GM19467 (cell line): Measurements from ENCODE around the gene AKAP6.

ENCODE experiments used
- ATAC-seq: cut with Tn5 transposase; IDR thresholded peaks from one replicate; pipeline ENCODE4 v1.9.1; 2021; ENCODE audit warnings: mild to moderate bottlenecking, moderate library complexity; ENCODE audit not compliant: unreplicated experiment

The AKAP6 gene

DNA sequence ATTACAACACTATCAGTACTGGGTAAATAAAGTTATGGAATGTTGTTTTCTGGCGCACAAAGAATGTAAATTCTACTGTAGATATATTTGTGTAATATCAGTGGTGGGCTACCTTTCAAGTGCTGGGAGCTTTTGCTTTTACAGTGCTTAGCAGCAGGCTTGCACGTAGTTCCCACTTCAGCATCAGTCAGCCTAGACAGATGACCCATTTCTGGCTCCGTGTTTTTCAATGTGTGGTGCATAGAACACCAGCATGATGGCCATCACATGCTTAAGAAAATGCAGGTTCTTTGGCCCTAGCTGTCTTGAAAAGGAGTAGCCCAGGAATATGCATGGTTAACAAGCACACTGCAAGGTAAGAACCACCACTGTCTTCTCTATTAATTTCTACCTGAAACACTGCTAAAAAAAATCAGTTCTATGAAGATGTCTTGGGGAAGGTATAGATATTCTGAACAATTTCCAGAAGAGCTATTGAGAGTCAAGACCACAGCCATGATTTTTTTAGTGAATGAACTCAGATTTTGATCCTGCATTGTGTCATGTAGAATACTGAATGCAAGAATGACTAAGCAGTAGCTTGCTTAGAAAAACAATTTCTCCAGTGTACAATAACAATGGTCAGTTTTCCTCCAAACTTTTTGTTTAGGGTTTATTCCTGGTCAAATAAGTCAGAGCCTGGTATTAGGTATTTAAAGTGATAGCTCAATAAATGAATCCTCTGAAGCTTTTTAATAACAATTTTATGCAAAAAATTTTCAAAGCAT is 195.7 kb downstream of the AKAP6 start:
- no peak for ATAC-seq

DNA sequence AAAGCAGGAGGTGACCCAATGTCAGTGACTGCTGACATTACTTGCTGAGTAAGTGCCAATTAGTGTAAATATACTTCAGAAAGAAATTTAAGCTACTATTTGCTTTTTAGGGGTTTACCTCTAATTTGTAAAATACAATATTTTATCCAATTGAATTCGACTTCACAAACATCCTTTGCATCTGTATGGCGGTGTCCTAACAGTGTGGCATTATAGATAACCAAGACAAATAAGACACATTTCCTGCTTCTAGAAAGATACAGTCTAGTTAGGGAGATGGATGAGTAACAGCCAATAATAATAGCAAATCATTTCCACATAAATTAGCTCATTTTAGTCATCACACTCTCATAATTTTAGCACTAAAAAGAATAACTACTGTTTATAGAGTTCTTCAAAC is 196.5 kb downstream of the AKAP6 start:
- no peak for ATAC-seq

DNA sequence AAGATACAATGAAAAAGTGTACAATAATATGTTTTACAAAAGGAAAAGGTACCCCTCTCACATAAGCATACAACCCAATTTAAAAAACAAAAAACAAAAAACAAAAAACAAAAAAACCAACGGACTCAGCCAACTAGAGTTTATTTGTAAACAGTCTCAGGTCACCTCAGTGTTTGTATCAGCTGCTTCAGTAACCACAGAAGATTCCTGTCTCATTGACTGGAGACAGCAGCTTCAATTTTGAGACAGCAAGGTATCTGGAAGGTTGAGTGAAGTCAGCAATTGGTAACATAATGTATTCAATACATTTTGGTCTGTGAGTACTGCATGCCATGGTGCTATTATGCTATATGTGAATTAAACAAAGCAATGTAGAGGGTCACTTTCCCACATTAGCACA is 201.7 kb downstream of the AKAP6 start:
- no peak for ATAC-seq

DNA sequence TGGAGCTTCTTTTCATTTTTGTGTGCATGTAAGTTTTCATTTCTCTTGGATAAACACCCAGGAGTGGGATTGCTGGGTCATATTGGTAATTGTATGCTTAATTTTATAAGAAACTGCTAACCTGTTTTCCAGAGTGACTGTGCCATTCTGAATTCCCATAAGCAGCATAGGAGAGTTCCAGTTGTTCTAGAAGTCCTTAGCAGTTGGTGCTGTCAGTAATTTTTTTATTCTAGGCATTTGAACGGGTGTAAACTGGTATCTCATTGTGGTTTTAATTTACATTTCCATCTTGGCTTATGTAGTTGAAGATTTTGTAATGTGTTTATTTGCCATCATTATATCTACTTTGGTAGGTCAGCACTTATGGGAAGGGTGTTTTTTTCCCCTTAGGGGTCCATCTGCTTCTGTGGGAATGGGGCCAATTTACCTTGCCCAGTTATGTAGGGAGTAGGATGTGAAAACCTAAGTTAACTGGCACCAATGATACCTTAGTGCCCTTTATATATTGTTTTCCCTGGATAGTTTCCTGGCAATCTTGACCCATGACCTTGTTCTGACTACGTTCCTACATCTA is 202.9 kb downstream of the AKAP6 start:
- ATAC-seq, result no peak

DNA sequence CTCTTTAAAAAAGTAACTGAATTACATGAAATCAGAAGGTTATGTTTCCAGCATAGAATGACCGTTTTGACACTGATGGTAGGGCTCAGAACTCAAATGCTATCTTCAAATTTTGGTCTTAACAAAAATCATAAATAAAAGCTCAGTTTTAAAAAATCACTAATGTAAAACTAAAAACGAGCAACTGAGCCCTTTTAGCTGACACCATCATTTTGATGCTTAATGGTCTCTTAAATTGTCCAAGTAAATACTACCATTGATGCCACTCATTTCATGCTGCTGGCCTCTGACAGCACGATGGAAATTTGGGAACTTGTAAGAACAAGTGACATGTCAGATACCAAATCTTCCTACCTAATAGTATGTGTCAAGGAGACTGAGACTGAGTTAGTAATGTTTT is 205.0 kb downstream of the AKAP6 start:
- no peak for ATAC-seq

DNA sequence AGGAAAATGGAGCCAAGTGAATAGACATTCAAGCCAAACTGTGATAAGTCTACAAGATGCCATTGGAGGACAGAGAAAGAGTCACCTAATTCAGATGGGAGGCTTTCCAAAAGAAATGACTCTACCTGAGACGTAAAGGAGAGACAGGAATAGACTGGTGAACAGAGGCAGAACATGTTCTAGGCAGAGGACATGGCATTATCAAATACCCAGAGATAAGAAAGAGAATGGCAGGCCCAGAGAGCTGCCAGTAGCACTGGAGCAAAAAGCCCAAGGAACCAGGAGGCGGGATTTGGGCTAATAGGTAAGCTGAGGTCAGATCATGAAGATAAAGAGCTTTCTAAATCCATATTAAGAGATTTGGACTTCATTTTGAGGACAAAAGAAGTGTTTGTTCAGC is 207.1 kb downstream of the AKAP6 start:
- no peak for ATAC-seq

DNA sequence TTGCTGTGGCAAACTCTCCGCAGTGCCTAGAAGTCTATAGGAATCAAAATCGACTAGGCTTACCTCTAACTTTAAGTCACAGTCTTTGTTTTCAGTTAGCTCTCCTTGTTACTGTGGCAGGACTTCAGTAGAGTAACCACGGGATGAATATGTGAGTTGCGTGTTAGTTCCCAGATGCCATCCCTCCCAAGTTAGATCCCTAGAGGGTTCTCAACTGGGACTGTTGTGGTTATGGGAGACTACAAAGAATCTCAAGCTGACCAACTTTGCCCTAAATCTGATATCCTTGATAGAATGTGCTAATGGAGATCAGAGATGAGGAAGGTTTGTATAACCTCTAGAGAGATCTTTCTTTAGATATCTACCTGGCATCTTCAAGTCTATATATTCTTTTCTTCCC is 208.1 kb downstream of the AKAP6 start:
- ATAC-seq, result no peak

DNA sequence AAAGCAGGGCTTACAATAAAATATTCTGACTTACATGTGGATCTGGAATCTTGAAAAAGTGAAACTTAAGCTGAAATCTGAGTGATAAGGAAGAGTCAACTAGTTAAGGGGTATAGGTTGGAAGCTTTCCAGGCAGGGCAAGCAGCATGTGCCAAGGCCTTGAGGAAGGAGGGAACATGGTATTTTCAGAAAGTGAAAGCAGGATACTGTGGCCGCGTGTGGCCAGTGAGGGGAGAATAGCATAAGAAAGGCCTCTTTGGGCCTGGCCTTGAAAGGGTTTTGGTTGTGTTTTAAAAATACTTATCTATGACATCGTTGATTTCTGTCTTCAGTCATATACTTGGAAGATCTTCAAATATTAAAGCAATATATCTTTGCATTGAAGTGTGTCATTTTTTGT is 213.4 kb downstream of the AKAP6 start:
- no peak for ATAC-seq

DNA sequence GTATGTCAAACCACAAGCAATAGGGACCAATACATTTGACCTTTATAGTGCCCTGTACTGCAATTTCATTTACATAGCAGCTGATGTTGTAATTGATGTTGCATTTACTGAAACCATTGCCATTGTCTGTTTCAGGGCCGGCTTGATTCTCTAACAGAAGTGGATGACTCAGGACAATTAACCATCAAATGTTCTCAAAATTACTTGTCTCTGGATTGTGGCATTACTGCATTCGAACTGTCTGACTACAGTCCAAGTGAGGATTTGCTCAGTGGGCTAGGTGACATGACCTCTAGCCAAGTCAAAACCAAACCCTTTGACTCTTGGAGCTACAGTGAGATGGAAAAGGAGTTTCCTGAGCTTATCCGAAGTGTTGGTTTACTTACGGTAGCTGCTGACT is 216.0 kb downstream of the AKAP6 start:
- ATAC-seq, result no peak

DNA sequence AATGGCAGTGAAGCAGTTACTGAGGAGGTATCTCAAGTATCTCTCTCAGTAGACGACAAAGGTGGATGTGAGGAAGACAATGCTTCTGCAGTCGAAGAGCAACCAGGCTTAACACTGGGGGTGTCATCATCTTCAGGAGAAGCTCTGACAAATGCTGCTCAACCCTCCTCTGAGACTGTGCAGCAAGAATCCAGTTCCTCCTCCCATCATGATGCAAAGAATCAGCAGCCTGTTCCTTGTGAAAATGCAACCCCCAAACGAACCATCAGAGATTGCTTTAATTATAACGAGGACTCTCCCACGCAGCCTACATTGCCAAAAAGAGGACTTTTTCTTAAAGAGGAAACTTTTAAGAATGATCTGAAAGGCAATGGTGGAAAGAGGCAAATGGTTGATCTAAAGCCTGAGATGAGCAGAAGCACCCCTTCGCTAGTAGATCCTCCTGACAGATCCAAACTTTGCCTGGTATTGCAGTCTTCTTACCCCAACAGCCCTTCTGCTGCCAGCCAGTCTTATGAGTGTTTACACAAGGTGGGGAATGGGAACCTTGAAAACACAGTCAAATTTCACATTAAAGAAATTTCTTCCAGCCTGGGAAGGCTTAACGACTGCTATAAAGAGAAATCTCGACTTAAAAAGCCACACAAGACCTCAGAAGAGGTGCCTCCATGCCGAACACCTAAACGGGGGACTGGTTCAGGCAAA is 216.6 kb downstream of the AKAP6 start:
- ATAC-seq, result no peak

DNA sequence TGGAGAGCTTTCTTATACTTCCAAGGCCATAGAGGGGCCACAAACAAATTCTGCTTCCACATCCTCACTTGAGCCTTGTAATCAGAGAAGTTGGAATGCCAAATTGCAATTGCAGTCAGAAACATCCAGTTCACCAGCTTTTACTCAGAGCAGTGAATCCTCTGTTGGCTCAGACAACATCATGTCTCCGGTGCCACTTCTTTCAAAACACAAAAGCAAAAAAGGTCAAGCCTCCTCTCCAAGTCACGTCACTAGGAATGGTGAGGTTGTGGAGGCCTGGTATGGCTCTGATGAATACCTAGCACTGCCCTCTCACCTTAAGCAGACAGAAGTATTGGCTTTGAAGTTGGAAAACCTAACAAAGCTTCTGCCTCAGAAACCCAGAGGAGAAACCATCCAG is 217.1 kb downstream of the AKAP6 start:
- ATAC-seq, result no peak

DNA sequence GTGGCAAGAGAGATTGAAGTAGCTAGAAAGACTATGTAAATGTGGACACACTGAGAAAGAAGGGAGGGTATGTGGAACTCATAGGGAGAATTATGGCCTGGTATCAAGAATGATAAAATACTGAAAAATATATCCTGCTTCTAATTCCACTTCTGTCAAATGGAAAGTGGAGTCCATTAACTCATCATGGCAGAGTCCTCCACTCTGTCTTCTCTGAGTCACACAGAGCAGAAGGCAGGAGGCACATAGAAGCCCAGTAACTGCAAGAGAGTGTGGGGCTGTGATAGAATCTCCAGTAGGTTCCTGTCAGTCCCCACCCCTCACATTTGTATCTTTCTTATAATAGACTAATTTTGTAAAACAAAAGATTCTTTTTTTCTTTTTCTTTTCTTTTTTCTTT is 223.7 kb downstream of the AKAP6 start:
- ATAC-seq, result no peak

DNA sequence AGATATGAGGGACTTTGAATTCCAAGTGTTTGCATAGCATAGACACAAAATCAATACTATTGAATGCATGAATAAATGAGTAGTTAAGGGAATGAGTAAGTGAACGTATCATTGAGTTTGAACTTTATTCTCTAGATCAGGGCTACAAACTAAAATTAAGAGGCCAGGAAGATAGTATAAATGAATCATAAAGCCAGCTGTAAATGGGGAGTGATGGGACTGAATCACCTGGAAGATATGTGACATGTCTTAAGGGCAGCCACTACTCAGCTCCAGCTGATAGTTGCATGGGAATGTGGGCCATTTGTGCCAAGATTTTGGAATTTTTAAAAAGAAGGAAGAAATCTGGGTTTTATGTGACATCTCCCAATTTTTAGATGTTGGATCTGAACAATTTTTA is 229.9 kb downstream of the AKAP6 start:
- ATAC-seq, result no peak

DNA sequence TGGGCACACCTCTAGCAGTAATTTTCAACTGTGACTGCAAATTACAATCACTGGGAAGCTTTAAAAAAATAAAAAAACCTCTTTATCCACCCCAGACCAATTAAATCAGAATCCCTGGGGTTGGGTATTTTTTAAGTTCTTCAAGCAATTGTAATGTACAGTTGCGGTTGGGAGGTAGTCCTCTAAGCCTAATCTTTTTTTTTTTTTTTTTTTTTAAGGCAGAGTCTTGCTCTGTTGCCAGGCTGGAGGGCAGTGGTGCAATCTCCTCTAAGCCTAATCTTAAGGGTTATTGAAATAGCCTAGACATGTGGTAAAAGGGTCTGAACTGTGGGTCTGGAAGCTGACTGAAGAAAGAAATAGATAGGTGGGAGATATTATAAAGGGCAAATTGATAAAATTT is 230.5 kb downstream of the AKAP6 start:
- no peak for ATAC-seq

DNA sequence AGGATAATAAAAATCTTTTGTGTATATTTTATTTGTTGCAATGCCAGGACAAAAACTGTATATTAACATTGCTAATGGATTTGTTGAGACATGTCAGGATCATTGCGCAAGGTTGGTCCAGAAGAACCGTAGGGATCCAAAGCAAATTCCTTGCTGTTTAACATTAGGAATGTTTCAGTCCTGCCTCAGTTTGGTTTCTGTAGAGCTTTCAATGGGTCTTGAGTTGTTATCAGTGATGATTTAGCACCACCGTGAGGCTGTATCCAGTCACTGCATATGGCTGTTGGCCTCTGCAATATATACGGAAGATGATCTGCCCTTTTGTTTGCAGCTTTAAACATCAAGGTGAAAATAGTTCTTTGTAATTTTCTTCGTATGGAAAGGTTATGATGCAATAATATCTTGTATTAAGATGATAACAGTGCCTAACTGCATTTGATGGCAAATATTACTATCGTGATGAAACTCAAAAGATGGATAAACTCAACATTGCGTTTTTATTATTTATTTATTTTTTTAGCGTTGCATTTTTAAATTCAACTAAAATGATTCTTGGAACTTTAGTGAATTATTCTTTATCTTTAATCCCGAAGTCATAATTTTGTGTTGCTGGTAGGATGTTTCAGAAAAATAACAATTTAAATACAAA is 231.2 kb downstream of the AKAP6 start:
- ATAC-seq, result peak; percentile 61

DNA sequence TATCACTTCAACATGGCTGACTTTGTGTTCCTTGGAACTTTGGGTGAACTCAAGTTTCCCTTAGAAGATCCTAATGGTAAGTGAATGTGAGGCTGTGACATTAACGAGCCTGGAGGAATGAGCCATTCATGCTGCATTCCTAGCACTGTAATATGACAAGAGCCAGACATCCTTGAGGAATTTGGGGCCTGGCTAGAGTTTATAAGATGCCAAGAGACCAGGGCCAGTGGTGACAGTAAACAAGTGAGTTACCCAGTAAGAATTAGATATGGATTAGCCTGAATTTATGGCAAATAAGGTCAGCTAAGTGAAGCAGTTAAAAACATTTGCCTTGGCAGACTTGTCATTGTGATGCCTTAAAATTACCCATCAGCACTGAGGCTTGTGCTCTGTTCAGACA is 232.4 kb downstream of the AKAP6 start:
- no peak for ATAC-seq

DNA sequence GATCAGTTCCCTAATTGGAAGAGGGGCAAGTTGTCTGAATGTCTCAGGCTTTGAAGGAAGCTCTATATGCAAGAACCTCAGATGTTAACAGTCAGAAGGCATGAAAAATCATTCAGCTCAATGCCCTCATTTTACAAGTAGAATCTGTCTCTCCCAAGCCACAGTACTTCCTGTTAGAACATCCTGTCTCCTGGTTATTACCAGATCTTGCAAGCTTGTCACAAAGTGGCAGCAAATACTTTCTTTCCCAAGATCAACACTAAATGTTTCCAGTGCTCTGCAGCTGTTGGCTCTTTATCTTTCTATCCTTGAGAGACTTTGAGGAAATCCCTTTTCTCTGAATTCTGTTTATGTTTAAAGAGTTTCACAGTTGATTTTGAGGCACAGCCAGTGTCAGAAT is 235.5 kb downstream of the AKAP6 start:
- peak; percentile 51 for ATAC-seq

DNA sequence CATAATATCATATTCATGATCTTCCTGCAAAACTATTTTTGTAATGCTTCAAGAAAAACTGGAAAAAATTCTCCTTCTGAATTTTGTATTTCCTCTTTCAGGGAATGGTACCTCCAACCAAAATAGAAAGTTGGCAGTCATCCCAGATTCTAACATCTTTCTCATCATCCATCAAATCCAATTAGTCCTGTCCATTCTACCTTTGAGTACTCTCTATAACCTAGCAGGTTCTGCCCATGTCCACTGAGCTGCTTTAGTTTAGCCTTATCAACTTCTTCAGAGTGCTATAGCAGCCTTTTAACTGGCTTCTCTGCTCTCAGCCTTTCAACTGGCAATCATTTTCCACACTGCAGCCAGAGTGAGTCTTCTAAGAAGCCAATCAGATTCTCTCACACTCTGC is 236.2 kb downstream of the AKAP6 start:
- no peak for ATAC-seq

DNA sequence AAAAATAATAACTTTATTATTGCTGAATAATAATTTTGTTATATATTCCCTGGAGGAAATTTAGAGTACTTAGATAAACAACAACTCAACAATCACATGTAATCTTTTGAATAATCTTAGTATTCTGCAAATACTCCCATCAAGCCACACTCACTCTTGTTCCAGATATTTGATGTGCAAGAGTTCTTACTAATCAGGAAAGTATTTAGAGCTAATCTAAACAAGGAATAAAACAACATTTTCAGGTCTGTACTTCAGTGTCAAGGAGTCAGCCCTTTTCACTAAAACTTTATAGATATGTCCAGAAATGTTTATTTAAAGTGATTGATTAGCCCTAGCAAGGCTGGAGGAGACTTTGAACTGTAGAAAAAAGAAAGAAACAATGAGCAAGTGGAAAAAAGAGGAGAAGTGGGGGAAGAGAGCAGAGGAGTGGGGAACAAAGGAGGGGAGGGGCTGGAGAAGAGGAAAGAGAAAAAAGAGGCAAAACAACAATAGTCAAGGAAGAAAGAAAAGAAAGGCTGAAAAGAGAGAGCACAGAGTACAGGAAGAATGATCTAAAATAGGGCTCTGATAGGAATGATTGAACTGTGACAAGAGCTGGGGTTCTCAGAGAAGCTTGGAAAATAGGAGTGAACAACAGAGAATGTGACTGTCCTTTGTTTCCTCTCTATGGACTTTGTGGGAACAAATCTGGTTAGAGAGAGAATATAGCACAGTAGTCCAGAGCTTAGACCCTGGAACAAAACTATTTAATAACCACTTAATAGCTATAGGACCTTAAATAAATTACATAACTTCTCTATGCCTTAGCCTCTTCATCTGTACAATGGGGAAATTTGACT is 238.7 kb downstream of the AKAP6 start:
- no peak for ATAC-seq

DNA sequence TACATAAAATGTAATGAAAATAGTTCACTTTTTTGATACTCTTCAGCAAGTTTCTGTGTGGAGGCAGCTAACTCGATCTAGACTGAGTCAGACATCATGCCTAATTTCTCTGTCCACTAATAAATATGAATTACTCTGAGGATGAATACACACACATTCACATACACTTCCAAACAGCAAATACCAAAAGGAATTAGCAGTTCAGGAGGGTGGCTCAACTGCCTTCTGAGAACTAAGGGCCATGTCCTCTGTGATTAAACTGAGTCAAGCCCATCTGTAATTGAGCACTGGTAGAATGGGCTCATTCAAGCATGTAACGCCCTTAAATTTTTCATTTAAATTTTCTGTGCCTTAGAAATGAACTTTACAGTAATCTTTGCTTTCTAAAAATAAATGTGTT is 242.5 kb downstream of the AKAP6 start:
- ATAC-seq, result no peak
